Measurements from ENCODE around the gene SESN3.

SESN3 gene

GRCh38 chr11:95155385-95155784, 75.6 kb downstream of the SESN3 start:
- FAIRE-seq: no peak
- TF ChIP-seq POU2F2 (IDR thresholded peaks at IDR 0.05; ENCODE audit: low read depth, low read length) (no peak), TAF1 (IDR thresholded peaks at IDR 0.05; ENCODE audit: low read depth, low read length) (no peak), POLR2A (IDR thresholded peaks at IDR 0.05; ENCODE audit: low read depth, low read length) (no peak), SPI1 (IDR thresholded peaks at IDR 0.05; ENCODE audit: low read depth, low read length) (no peak), PAX5 (IDR thresholded peaks at IDR 0.05; ENCODE audit: insufficient read depth, low read length, severe bottlenecking) (no peak), POLR2AphosphoS5 (IDR thresholded peaks at IDR 0.05; ENCODE audit: low read depth, low read length) (no peak)

GRCh38 chr11:95154514-95154913, 76.5 kb downstream of the SESN3 start:
- FAIRE-seq: peak; percentile 74

More at GRCh38 chr11:95155385-95155784, 75.6 kb downstream of the SESN3 start:
- DNase-seq (ENCODE audit: insufficient read length, low spot score): no peak

GRCh38 chr11:95153857-95154246, 77.2 kb downstream of the SESN3 start:
- DNase-seq (ENCODE audit: insufficient read length, low spot score) (no peak), FAIRE-seq (peak; percentile 28)
- TF ChIP-seq POU2F2 (IDR thresholded peaks at IDR 0.05; ENCODE audit: low read depth, low read length) (no peak), POLR2AphosphoS5 (IDR thresholded peaks at IDR 0.05; ENCODE audit: low read depth, low read length) (no peak), POLR2A (IDR thresholded peaks at IDR 0.05; ENCODE audit: low read depth, low read length) (no peak), SPI1 (IDR thresholded peaks at IDR 0.05; ENCODE audit: low read depth, low read length) (no peak)

More at GRCh38 chr11:95154514-95154913, 76.5 kb downstream of the SESN3 start:
- no peak for TF ChIP-seq POLR2AphosphoS5 (IDR thresholded peaks at IDR 0.05; ENCODE audit: low read depth, low read length)
- DNase-seq (ENCODE audit: insufficient read length, low spot score): peak; percentile 39

- DNase-seq (ENCODE audit: insufficient read length, low spot score) (no peak), FAIRE-seq (peak; percentile 93)
- peak; percentile 76 for TF ChIP-seq POU2F2 (IDR thresholded peaks at IDR 0.05; ENCODE audit: low read depth, low read length)
- no peak for TF ChIP-seq SPI1 (IDR thresholded peaks at IDR 0.05; ENCODE audit: low read depth, low read length)
These were observed 77.8 kb downstream of the SESN3 start for GRCh38 chr11:95152876-95153856.

- DNase-seq (ENCODE audit: insufficient read length, low spot score): peak; percentile 76
- peak; percentile 94 for FAIRE-seq
- TF ChIP-seq POLR2AphosphoS5 (IDR thresholded peaks at IDR 0.05; ENCODE audit: low read depth, low read length) (no peak), TAF1 (IDR thresholded peaks at IDR 0.05; ENCODE audit: low read depth, low read length) (peak; percentile 29; the same call in 1 of the 2 replicates)
These were observed 79.9 kb downstream of the SESN3 start for GRCh38 chr11:95150956-95151684.

GRCh38 chr11:95149651-95150364, 81.2 kb downstream of the SESN3 start:
- no peak for FAIRE-seq
- no peak for TF ChIP-seq SPI1 (IDR thresholded peaks at IDR 0.05; ENCODE audit: low read depth, low read length)
- no peak for TF ChIP-seq POU2F2 (IDR thresholded peaks at IDR 0.05; ENCODE audit: low read depth, low read length)
- TF ChIP-seq POLR2AphosphoS5 (IDR thresholded peaks at IDR 0.05; ENCODE audit: low read depth, low read length): no peak
- TF ChIP-seq POLR2A (IDR thresholded peaks at IDR 0.05; ENCODE audit: low read depth, low read length): no peak
- TF ChIP-seq TAF1 (IDR thresholded peaks at IDR 0.05; ENCODE audit: low read depth, low read length): no peak
- no peak for TF ChIP-seq PAX5 (IDR thresholded peaks at IDR 0.05; ENCODE audit: insufficient read depth, low read length, severe bottlenecking)
- DNase-seq (ENCODE audit: insufficient read length, low spot score): no peak

GRCh38 chr11:95148938-95149337, 82.1 kb downstream of the SESN3 start:
- FAIRE-seq: no peak
- no peak for TF ChIP-seq SPI1 (IDR thresholded peaks at IDR 0.05; ENCODE audit: low read depth, low read length)
- no peak for TF ChIP-seq POLR2A (IDR thresholded peaks at IDR 0.05; ENCODE audit: low read depth, low read length)
- no peak for TF ChIP-seq TAF1 (IDR thresholded peaks at IDR 0.05; ENCODE audit: low read depth, low read length)
- no peak for TF ChIP-seq POU2F2 (IDR thresholded peaks at IDR 0.05; ENCODE audit: low read depth, low read length)
- TF ChIP-seq PAX5 (IDR thresholded peaks at IDR 0.05; ENCODE audit: insufficient read depth, low read length, severe bottlenecking): no peak
- no peak for TF ChIP-seq POLR2AphosphoS5 (IDR thresholded peaks at IDR 0.05; ENCODE audit: low read depth, low read length)
- DNase-seq (ENCODE audit: insufficient read length, low spot score): no peak

GRCh38 chr11:95148406-95148805, 82.6 kb downstream of the SESN3 start:
- no peak for TF ChIP-seq POLR2AphosphoS5 (IDR thresholded peaks at IDR 0.05; ENCODE audit: low read depth, low read length)
- no peak for TF ChIP-seq POLR2A (IDR thresholded peaks at IDR 0.05; ENCODE audit: low read depth, low read length)
- TF ChIP-seq PAX5 (IDR thresholded peaks at IDR 0.05; ENCODE audit: insufficient read depth, low read length, severe bottlenecking): no peak
- no peak for TF ChIP-seq TAF1 (IDR thresholded peaks at IDR 0.05; ENCODE audit: low read depth, low read length)
- no peak for TF ChIP-seq POU2F2 (IDR thresholded peaks at IDR 0.05; ENCODE audit: low read depth, low read length)
- TF ChIP-seq SPI1 (IDR thresholded peaks at IDR 0.05; ENCODE audit: low read depth, low read length): no peak
- no peak for FAIRE-seq

GRCh38 chr11:95147364-95147905, 83.6 kb downstream of the SESN3 start:
- TF ChIP-seq POLR2AphosphoS5 (IDR thresholded peaks at IDR 0.05; ENCODE audit: low read depth, low read length): no peak
- no peak for TF ChIP-seq SPI1 (IDR thresholded peaks at IDR 0.05; ENCODE audit: low read depth, low read length)
- TF ChIP-seq TAF1 (IDR thresholded peaks at IDR 0.05; ENCODE audit: low read depth, low read length): no peak
- no peak for TF ChIP-seq PAX5 (IDR thresholded peaks at IDR 0.05; ENCODE audit: insufficient read depth, low read length, severe bottlenecking)
- TF ChIP-seq POLR2A (IDR thresholded peaks at IDR 0.05; ENCODE audit: low read depth, low read length): no peak
- no peak for TF ChIP-seq POU2F2 (IDR thresholded peaks at IDR 0.05; ENCODE audit: low read depth, low read length)
- DNase-seq (ENCODE audit: insufficient read length, low spot score) (no peak), FAIRE-seq (no peak)

More at GRCh38 chr11:95148406-95148805, 82.6 kb downstream of the SESN3 start:
- DNase-seq (ENCODE audit: insufficient read length, low spot score): no peak

All from GM12891 (cell line).